Thoracic aorta (tissue), 2 donors: ENCODE data around the gene ENAH. TPM values are rescaled to one million over a fixed set of nuclear protein-coding genes. Genes with fewer than 3 reads are reported as not detected.
"Not testable (repeated sequence)": the region's sequence is repeated elsewhere in the genome, so short reads cannot be mapped to it uniquely, and the experiment has no call there.

ENCODE experiments used
- ATAC-seq: fragments of 150-250 bp; one replicate; pipeline ENCODE4 v1.8.0; 2017; ENCODE audit warnings: low read depth; ENCODE audit not compliant: insufficient number of reproducible peaks, low FRiP score
- DNase-seq: peaks from one replicate; pipeline ENCODE4 v3.0.0-alpha.2; 2020; ENCODE audit warnings: low spot score
- H3K27ac ChIP-seq, 2 donors: fragments of 200-600 bp; sonication (generic); 1 replicate in 1 of 2; 2 replicates in 1 of 2; pipeline ENCODE4 v1.5.1; 2016; ENCODE audit warnings: mild to moderate bottlenecking in 2 of 2, moderate library complexity in 2 of 2
- H3K27me3 ChIP-seq: fragments of 200-600 bp; sonication (generic); replicated peaks from 2 replicates; pipeline ENCODE4 v1.6.0; 2016; ENCODE audit warnings: mild to moderate bottlenecking; ENCODE audit not compliant: insufficient read depth
- H3K36me3 ChIP-seq: fragments of 200-600 bp; sonication (generic); one replicate; pipeline ENCODE4 v1.5.1; 2016
- H3K4me1 ChIP-seq, 2 donors: fragments of 200-600 bp; sonication (generic); 1 replicate in 1 of 2; 2 replicates in 1 of 2; pipeline versions ENCODE4 v1.5.1 to v1.6.0; 2016; ENCODE audit warnings: low read depth in 2 of 2, mild to moderate bottlenecking in 1 of 2; ENCODE audit not compliant: control insufficient read depth in 1 of 2
- H3K4me3 ChIP-seq: fragments of 200-600 bp; sonication (generic); 2 replicates; pipeline ENCODE4 v1.5.1; 2016; ENCODE audit warnings: mild to moderate bottlenecking
- H3K9me3 ChIP-seq: fragments of 200-600 bp; sonication (generic); 2 replicates; pipeline ENCODE4 v1.5.1; 2016
- CTCF ChIP-seq: fragments of 200-600 bp; sonication (generic); IDR thresholded peaks from one replicate; pipeline ENCODE4 v1.5.1; 2019; ENCODE audit warnings: antibody characterized with exemption
- total RNA-seq, 2 donors: library from RNA; depleted of rRNA; stranded (reverse); fragments of >200 nt; gene quantifications; one replicate each; pipeline versions ENCODE4 v1.1.0 to v1.2.3, GENCODE V29; 2016

ENAH gene
- total RNA-seq, 2 donors from 2014 or later, result 111 to 119 TPM

- ATAC-seq (no peak), DNase-seq (no peak)
- H3K27ac ChIP-seq, result no peak overlapping the region
- no peak overlapping the region for H3K4me3 ChIP-seq
- H3K9me3 ChIP-seq, result no peaks in the 10 kb centered on the region
- H3K4me1 ChIP-seq, result peaks cover 21 to 56% of the 10 kb centered on the region in 2 donors
- no peaks in the 10 kb centered on the region for H3K36me3 ChIP-seq
- no peaks in the 10 kb centered on the region for H3K27me3 ChIP-seq
- TF ChIP-seq CTCF, result no peak
Measured at GRCh38 chr1:225645194-225645895, 7.6 kb downstream of the ENAH start.

GRCh38 chr1:225644666-225645065 is 8.3 kb downstream of the ENAH start:
- TF ChIP-seq CTCF, result no peak
- Histone ChIP-seq H3K4me1 (peaks cover 20 to 56% of the 10 kb centered on the region in 2 donors), H3K27me3 (no peaks in the 10 kb centered on the region), H3K4me3 (no peak overlapping the region), H3K27ac (no peak overlapping the region), H3K9me3 (no peaks in the 10 kb centered on the region), H3K36me3 (no peaks in the 10 kb centered on the region)
- ATAC-seq, result no peak
- DNase-seq, result no peak

- H3K36me3 ChIP-seq, result no peaks in the 10 kb centered on the region
Measured at GRCh38 chr1:225642177-225642576, 10.7 kb downstream of the ENAH start.

GRCh38 chr1:225638853-225639252 is 14.1 kb downstream of the ENAH start:
- peaks cover 0 to 36% of the 10 kb centered on the region in 2 donors for H3K4me1 ChIP-seq
- ATAC-seq (no peak), DNase-seq (no peak)
- no peak overlapping the region for H3K27ac ChIP-seq
- no peak for TF ChIP-seq CTCF
- no peaks in the 10 kb centered on the region for H3K9me3 ChIP-seq
- H3K36me3 ChIP-seq, result no peaks in the 10 kb centered on the region
- H3K27me3 ChIP-seq, result no peaks in the 10 kb centered on the region
- no peak overlapping the region for H3K4me3 ChIP-seq

More at GRCh38 chr1:225642177-225642576, 10.7 kb downstream of the ENAH start:
- TF ChIP-seq CTCF, result no peak
- Histone ChIP-seq H3K27me3 (no peaks in the 10 kb centered on the region), H3K4me3 (no peak overlapping the region), H3K27ac (no peak overlapping the region), H3K9me3 (no peaks in the 10 kb centered on the region), H3K4me1 (peaks cover 2 to 40% of the 10 kb centered on the region in 2 donors)
- ATAC-seq (no peak), DNase-seq (no peak)

GRCh38 chr1:225637651-225638199 is 15.2 kb downstream of the ENAH start:
- H3K36me3 ChIP-seq, result no peaks in the 10 kb centered on the region
- no peaks in the 10 kb centered on the region for H3K27me3 ChIP-seq
- H3K27ac ChIP-seq, result no peak overlapping the region
- TF ChIP-seq CTCF, result no peak
- H3K4me3 ChIP-seq, result no peak overlapping the region
- ATAC-seq, result no peak
- H3K4me1 ChIP-seq, result peaks cover 0 to 33% of the 10 kb centered on the region in 2 donors
- H3K9me3 ChIP-seq, result no peaks in the 10 kb centered on the region
- no peak for DNase-seq

- not testable (repeated sequence) for DNase-seq, H3K27ac ChIP-seq
Measured at GRCh38 chr1:225636992-225637391, 15.9 kb downstream of the ENAH start.

More at GRCh38 chr1:225636992-225637391, 15.9 kb downstream of the ENAH start:
- H3K4me3 ChIP-seq, H3K36me3 ChIP-seq, H3K9me3 ChIP-seq, H3K27me3 ChIP-seq, ATAC-seq: not testable (repeated sequence)
- H3K4me1 ChIP-seq, result peaks cover 0 to 29% of the 10 kb centered on the region in 2 donors
